Mononuclear cell (primary cell): ENCODE data around the gene MED25. TPM values are rescaled to one million over a fixed set of nuclear protein-coding genes. Genes with fewer than 3 reads are reported as not detected.
"Not testable (repeated sequence)": the region's sequence is repeated elsewhere in the genome, so short reads cannot be mapped to it uniquely, and the experiment has no call there.

ENCODE experiments used
- H3K27me3 ChIP-seq: 2 replicates; pipeline ENCODE4 v1.6.0; 2011; ENCODE audit warnings: low read length, control low read depth; ENCODE audit not compliant: insufficient read depth
- H3K4me1 ChIP-seq: 2 replicates; pipeline ENCODE4 v1.5.1; 2011; ENCODE audit warnings: mild to moderate bottlenecking, low read length, control low read depth; ENCODE audit not compliant: insufficient read depth
- H3K4me3 ChIP-seq: 2 replicates; pipeline ENCODE4 v1.5.1; 2011; ENCODE audit warnings: mild to moderate bottlenecking, low read length, moderate library complexity
- H3K9me3 ChIP-seq: 2 replicates; pipeline ENCODE4 v1.5.1; 2011; ENCODE audit warnings: low read depth, mild to moderate bottlenecking, control low read depth, low read length
- total RNA-seq: library from RNA; depleted of rRNA; stranded (reverse); fragments of >200 nt; gene quantifications from one replicate; pipeline ENCODE4 v1.2.3, GENCODE V29; 2012

The MED25 gene
- total RNA-seq, 1 donor: 15.1 TPM

DNA sequence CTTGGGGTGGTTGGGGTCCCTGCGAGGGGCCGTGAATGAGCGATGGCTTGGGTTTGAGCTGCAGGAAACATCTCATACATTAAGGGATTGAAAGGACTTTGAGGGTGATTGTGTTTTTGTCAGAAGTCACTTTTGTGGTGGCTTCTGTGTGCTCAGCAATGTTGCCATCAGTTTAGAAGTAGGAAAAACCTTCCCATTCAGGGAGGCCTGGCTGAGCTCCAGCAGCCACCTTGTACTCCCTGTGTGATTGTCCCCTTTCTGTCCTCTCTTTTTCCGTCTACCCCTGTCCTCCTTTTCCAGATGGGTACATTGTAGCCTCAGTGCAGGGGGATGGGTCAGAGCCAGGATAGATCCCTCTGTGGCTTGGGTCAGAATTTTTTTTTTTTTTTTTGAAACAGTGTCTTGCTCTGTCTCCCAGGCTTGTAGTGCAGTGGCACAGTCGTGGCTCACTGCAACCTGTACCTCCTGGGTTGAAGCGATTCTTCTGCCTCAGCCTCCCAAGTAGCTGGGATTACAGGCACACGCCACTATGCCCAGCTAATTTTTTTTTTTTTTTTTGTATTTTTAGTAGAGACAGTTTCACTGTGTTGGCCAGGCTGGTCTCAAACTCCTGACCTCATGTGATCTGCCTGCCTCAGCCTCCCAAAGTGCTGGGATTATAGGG lies 1.5 kb downstream of the MED25 start:
- not testable (repeated sequence) for H3K9me3 ChIP-seq, H3K27me3 ChIP-seq, H3K4me3 ChIP-seq
- H3K4me1 ChIP-seq: peaks cover 23% of the 10 kb centered on the region

DNA sequence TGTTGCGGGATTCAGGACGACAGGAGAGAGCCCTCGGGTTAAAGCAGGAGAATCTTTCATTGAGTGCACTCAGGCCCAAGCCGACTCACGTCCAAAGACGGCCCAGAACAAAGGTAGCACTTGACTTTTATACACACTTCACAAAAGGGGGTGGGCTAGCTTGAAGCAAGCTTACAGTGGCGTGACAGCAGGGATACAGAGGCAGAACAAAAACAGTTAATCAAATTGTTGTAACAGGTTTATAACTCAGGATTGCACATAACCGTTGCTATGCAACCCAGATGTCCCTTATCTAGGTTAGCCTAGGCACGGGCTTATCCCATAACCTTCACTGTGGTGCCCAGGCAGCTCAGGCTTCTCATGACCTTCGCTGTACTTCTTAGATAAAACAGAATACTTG lies 2.0 kb downstream of the MED25 start:
- Histone ChIP-seq H3K4me3 (no peak overlapping the region), H3K9me3 (no peaks in the 10 kb centered on the region), H3K4me1 (peaks cover 23% of the 10 kb centered on the region), H3K27me3 (no peaks in the 10 kb centered on the region)

- Histone ChIP-seq H3K9me3 (no peaks in the 10 kb centered on the region), H3K27me3 (no peaks in the 10 kb centered on the region)
These were observed 5.4 kb downstream of the MED25 start for GRCh38 chr19:49823472-49823871.

GRCh38 chr19:49824662-49825061 lies 6.6 kb downstream of the MED25 start:
- no peaks in the 10 kb centered on the region for H3K9me3 ChIP-seq
- H3K4me1 ChIP-seq: peaks cover under 1% of the 10 kb centered on the region
- no peaks in the 10 kb centered on the region for H3K27me3 ChIP-seq
- no peak overlapping the region for H3K4me3 ChIP-seq

More at GRCh38 chr19:49823472-49823871, 5.4 kb downstream of the MED25 start:
- Histone ChIP-seq H3K4me3 (no peak overlapping the region), H3K4me1 (peaks cover 13% of the 10 kb centered on the region)

DNA sequence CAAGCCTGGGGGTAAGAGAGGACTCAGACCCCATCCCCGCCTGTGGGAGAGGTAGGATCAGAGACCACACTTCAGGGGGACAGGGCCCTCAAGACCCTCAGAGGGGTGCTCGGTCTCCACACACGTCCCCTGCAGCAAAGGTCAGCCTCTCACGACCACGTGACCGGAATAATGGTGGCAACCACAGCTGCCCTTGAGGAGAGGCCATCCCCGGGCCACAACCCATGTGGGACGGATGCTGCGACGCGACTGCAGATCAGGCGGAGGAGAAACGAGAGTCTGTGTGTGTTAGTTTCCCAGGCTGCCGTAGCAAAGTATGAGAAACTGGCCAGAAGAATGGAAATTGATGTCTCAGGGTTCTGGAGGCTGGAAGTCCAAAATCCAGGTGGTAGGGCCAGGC lies 8.9 kb downstream of the MED25 start:
- Histone ChIP-seq H3K4me1 (peaks cover 12% of the 10 kb centered on the region), H3K9me3 (no peaks in the 10 kb centered on the region), H3K4me3 (no peak overlapping the region), H3K27me3 (no peaks in the 10 kb centered on the region)

- Histone ChIP-seq H3K4me3 (no peak overlapping the region), H3K9me3 (no peaks in the 10 kb centered on the region), H3K27me3 (no peaks in the 10 kb centered on the region)
These were observed 11.1 kb downstream of the MED25 start for GRCh38 chr19:49829200-49829599.

GRCh38 chr19:49829721-49830120 lies 11.6 kb downstream of the MED25 start:
- no peaks in the 10 kb centered on the region for H3K27me3 ChIP-seq
- no peaks in the 10 kb centered on the region for H3K9me3 ChIP-seq
- H3K4me3 ChIP-seq: no peak overlapping the region
- peaks cover 23% of the 10 kb centered on the region for H3K4me1 ChIP-seq

More at GRCh38 chr19:49829200-49829599, 11.1 kb downstream of the MED25 start:
- peaks cover 23% of the 10 kb centered on the region for H3K4me1 ChIP-seq

GRCh38 chr19:49830766-49831165 lies 12.7 kb downstream of the MED25 start:
- no peaks in the 10 kb centered on the region for H3K9me3 ChIP-seq
- no peak overlapping the region for H3K4me3 ChIP-seq
- H3K27me3 ChIP-seq: no peaks in the 10 kb centered on the region
- peaks cover 23% of the 10 kb centered on the region for H3K4me1 ChIP-seq

GRCh38 chr19:49831592-49831991 lies 13.5 kb downstream of the MED25 start:
- H3K9me3 ChIP-seq: no peaks in the 10 kb centered on the region
- peaks cover 23% of the 10 kb centered on the region for H3K4me1 ChIP-seq
- no peak overlapping the region for H3K4me3 ChIP-seq
- H3K27me3 ChIP-seq: no peaks in the 10 kb centered on the region

GRCh38 chr19:49832556-49832955 lies 14.5 kb downstream of the MED25 start:
- Histone ChIP-seq H3K4me1 (peaks cover 23% of the 10 kb centered on the region), H3K4me3 (no peak overlapping the region), H3K9me3 (no peaks in the 10 kb centered on the region), H3K27me3 (no peaks in the 10 kb centered on the region)

GRCh38 chr19:49833599-49833998 lies 15.5 kb downstream of the MED25 start:
- Histone ChIP-seq H3K4me1 (peaks cover 23% of the 10 kb centered on the region), H3K27me3 (no peaks in the 10 kb centered on the region), H3K4me3 (no peak overlapping the region), H3K9me3 (no peaks in the 10 kb centered on the region)

DNA sequence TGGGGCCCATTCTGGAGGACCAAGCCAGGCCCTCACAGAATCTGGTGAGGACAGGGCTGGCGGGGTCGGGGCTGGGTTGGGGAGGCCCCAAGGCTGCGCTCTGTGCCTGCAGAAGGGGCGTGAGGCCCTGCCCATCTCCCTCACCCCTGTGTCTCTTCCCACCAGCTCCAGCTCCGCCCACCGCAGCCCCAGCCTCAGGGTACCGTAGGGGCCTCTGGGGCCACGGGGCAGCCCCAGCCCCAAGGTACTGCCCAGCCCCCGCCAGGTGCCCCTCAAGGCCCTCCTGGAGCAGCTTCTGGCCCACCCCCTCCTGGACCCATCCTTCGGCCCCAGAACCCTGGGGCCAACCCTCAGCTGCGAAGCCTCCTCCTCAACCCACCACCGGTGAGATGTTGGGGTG lies 17.5 kb downstream of the MED25 start:
- H3K4me1 ChIP-seq: peaks cover 23% of the 10 kb centered on the region
- no peaks in the 10 kb centered on the region for H3K27me3 ChIP-seq
- no peak overlapping the region for H3K4me3 ChIP-seq
- H3K9me3 ChIP-seq: no peaks in the 10 kb centered on the region

DNA sequence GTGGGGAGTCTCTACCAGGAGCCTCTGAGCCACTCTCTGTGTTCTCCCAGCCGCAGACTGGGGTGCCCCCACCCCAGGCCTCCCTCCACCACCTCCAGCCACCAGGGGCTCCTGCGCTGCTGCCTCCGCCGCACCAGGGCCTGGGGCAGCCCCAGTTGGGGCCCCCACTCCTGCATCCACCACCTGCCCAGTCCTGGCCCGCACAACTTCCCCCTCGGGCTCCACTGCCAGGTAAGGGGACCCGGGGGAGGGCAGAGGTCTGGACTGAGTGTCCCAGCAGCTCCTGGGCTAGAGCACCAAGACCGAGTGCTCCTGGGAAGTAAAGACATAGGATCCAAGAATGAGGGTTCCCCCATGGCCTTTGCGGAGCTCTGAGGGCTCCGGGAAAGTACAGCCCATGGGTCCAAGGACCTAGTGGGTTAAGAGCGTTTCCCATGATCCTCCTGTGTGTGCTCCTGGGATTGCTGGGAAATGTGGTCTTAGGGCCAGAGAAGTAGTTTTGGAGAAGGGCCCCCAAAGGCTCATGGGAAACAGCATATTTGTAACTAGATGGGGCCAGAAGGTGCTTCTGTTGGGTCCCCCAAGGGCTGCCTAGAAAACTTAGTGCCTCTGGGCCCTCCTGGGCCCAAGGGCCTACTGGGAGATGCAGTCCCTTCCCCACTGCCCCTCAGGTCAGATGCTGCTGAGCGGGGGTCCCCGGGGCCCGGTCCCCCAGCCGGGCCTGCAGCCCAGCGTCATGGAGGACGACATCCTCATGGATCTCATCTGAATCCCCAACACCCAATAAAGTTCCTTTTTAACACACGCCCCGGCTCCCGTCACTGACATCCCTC lies 18.3 kb downstream of the MED25 start:
- no peaks in the 10 kb centered on the region for H3K27me3 ChIP-seq
- H3K4me3 ChIP-seq: no peak overlapping the region
- peaks cover 17% of the 10 kb centered on the region for H3K4me1 ChIP-seq
- no peaks in the 10 kb centered on the region for H3K9me3 ChIP-seq

- Histone ChIP-seq H3K27me3 (no peaks in the 10 kb centered on the region), H3K4me3 (no peak overlapping the region), H3K9me3 (no peaks in the 10 kb centered on the region), H3K4me1 (peaks cover 12% of the 10 kb centered on the region)
These were observed 18.9 kb downstream of the MED25 start for GRCh38 chr19:49837009-49837310.

DNA sequence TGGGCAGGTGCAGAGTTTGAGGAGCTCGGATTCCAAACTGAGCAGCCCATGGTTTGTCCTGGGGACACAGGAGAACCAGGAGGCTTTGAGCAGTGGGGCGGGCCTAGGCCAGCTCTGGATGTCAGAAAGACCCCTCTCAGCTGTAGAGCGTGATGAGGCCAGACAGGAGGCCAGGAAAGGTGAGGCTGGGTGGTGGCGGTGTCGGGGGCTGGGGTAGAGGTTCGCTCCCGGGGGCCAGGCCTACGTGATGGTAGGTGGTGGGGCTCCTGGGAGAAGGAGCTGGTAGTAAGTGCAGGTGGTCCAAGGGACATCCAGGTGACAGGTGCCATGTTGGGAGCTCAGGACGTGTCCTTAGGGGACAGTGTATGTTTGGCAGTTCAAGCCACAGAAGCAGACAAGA lies 19.3 kb downstream of the MED25 start:
- Histone ChIP-seq H3K4me1 (peaks cover 8% of the 10 kb centered on the region), H3K9me3 (no peaks in the 10 kb centered on the region), H3K27me3 (no peaks in the 10 kb centered on the region), H3K4me3 (no peak overlapping the region)
